Neural cell (in vitro differentiated cells): ENCODE data around the gene GUCY1A2.

Source experiments
- CTCF ChIP-seq: fragments of 450-650 bp; IDR thresholded peaks from 2 replicates; pipeline ENCODE4 v1.5.1; 2014; ENCODE audit warnings: antibody characterized with exemption, mild to moderate bottlenecking, moderate library complexity; ENCODE audit not compliant: poor library complexity, severe bottlenecking
- EP300 ChIP-seq: fragments of 450-650 bp; conservative IDR thresholded peaks from 2 replicates; pipeline ENCODE4 v1.6.1; 2014; ENCODE audit warnings: antibody characterized with exemption, mild to moderate bottlenecking, moderate library complexity; ENCODE audit not compliant: poor library complexity, severe bottlenecking
- EZH2 ChIP-seq: fragments of 200-600, 300-800 bp; shearing (Covaris generic), sonication (generic); IDR thresholded peaks from 2 replicates; pipeline ENCODE4 v1.6.1; 2014; ENCODE audit warnings: antibody characterized with exemption, low read length, borderline replicate concordance, mild to moderate bottlenecking; ENCODE audit not compliant: insufficient read depth, poor library complexity, severe bottlenecking
- MXI1 ChIP-seq: fragments of 450-650 bp; conservative IDR thresholded peaks from 2 replicates; pipeline ENCODE4 v1.6.1; 2014; ENCODE audit warnings: antibody characterized with exemption, mild to moderate bottlenecking; ENCODE audit not compliant: poor library complexity, severe bottlenecking
- POLR2AphosphoS5 ChIP-seq: IDR thresholded peaks from 2 replicates; pipeline ENCODE4 v1.6.1; 2012
- RAD21 ChIP-seq: fragments of 450-650 bp; conservative IDR thresholded peaks from 2 replicates; pipeline ENCODE4 v1.6.1; 2014; ENCODE audit warnings: antibody characterized with exemption, mild to moderate bottlenecking, moderate library complexity
- TAF1 ChIP-seq: IDR thresholded peaks from 2 replicates; pipeline ENCODE4 v1.6.1; 2012; ENCODE audit warnings: low read depth

DNA sequence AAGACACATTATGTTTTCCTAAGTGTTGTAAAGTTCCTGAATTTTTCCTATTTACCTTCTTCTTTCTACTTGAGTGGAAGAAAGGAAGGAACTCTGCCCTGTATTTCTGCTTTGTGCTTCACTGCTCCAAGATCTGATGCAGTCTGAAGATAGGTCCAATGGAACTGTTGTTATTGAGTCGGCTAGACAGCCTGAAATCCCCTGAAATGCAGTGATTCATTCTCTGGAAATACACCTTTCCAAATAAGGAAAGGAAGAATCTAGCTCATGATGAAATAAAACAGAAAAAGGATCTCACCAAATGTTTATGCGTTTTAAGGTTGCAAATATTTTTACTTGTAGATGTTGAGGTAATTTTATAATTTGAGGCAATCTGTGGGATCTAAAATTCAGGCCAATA lies 322.8 kb downstream of the GUCY1A2 start:
- TF ChIP-seq EZH2 = no peak
- no peak for TF ChIP-seq CTCF
- no peak for TF ChIP-seq TAF1
- TF ChIP-seq RAD21 = no peak
- no peak for TF ChIP-seq EP300
- TF ChIP-seq MXI1 = no peak
- no peak for TF ChIP-seq POLR2AphosphoS5
